ENCODE measurements around the gene GLCCI1.
"Not testable (repeated sequence)": the region's sequence is repeated elsewhere in the genome, so short reads cannot be mapped to it uniquely, and the experiment has no call there.

The GLCCI1 gene

GRCh38 chr7:8058322-8058721 is 89.7 kb downstream of the GLCCI1 start:
- H3K9me3 ChIP-seq (ENCODE audit: control insufficient read depth, insufficient read depth, low read length) = no peaks in the 10 kb centered on the region
- peaks cover 2% of the 10 kb centered on the region for H3K36me3 ChIP-seq (ENCODE audit: control insufficient read depth, insufficient read depth, low read length)
- no peak overlapping the region for H3K9ac ChIP-seq (ENCODE audit: low read depth, low read length)
- no peak overlapping the region for H3K4me3 ChIP-seq (ENCODE audit: low read depth, low read length)
- H3K4me1 ChIP-seq (ENCODE audit: control insufficient read depth, insufficient read depth, low read length) = no peaks in the 10 kb centered on the region
- H3K27me3 ChIP-seq (ENCODE audit: control insufficient read depth, insufficient read depth, low read length) = no peaks in the 10 kb centered on the region

DNA sequence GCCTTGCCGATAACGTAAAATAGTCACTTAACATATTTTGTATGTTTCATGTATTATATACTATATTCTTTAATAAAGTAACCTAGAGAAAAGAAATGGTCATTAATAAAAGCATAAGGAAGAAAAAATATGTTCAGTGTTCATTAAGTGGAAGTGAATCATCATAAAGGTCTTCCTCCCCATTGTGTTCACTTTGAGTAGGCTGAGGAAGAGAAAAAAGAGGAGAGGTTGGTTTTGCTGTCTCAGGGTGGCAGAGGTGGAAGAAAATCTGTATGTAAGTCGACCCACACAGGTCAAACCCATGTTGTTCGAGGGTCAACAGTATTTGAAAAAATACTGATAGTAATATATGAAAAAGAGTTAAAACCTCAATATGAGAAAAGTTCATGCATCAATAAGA is 90.3 kb downstream of the GLCCI1 start:
- Histone ChIP-seq H3K4me1 (ENCODE audit: control insufficient read depth, insufficient read depth, low read length) (no peaks in the 10 kb centered on the region), H3K27me3 (ENCODE audit: control insufficient read depth, insufficient read depth, low read length) (no peaks in the 10 kb centered on the region), H3K4me3 (ENCODE audit: low read depth, low read length) (no peak overlapping the region), H3K9me3 (ENCODE audit: control insufficient read depth, insufficient read depth, low read length) (no peaks in the 10 kb centered on the region), H3K9ac (ENCODE audit: low read depth, low read length) (no peak overlapping the region), H3K36me3 (ENCODE audit: control insufficient read depth, insufficient read depth, low read length) (peaks cover 2% of the 10 kb centered on the region)

DNA sequence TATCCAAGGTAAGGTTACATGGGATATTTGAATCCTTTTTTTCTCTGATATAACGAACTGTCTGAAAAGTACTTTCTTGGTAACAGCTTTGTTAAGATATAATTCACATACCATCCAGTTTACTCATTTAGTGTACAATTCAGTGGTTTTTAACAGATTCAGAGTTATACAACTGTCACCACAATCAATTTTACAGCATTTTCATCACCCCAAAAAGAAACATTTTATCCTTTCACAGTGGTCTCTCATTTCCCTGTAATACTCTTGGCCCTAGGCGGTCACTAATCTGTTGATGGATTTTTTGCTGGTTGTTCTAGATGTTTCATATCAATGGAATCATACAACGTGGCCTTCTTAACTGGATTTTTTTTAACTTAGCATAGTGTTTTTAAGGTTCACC is 91.6 kb downstream of the GLCCI1 start:
- H3K9ac ChIP-seq (ENCODE audit: low read depth, low read length) = no peak overlapping the region
- H3K27me3 ChIP-seq (ENCODE audit: control insufficient read depth, insufficient read depth, low read length) = no peaks in the 10 kb centered on the region
- no peak overlapping the region for H3K4me3 ChIP-seq (ENCODE audit: low read depth, low read length)
- peaks cover 2% of the 10 kb centered on the region for H3K36me3 ChIP-seq (ENCODE audit: control insufficient read depth, insufficient read depth, low read length)
- no peaks in the 10 kb centered on the region for H3K9me3 ChIP-seq (ENCODE audit: control insufficient read depth, insufficient read depth, low read length)
- no peaks in the 10 kb centered on the region for H3K4me1 ChIP-seq (ENCODE audit: control insufficient read depth, insufficient read depth, low read length)

DNA sequence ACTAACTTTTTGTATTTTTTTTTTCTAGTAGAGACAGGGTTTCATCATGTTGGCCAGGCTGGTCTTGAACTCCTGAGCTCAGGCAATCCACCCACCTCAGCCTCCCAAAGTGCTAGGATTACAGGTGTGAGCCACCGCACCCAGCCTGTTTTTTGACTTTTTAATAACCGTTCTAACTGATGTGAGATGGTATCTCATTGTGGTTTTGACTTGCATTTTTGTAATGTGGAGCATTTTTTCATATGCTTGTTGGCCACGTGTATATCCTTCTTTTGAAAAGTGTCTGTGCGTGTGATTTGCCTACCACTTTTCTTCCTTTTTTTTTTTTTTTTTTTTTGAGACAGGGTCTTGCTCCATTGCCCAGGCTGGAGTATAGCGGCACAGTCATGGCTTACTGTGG is 94.7 kb downstream of the GLCCI1 start:
- not testable (repeated sequence) for H3K9ac ChIP-seq (ENCODE audit: low read depth, low read length); H3K9me3 ChIP-seq (ENCODE audit: control insufficient read depth, insufficient read depth, low read length); H3K36me3 ChIP-seq (ENCODE audit: control insufficient read depth, insufficient read depth, low read length); H3K27me3 ChIP-seq (ENCODE audit: control insufficient read depth, insufficient read depth, low read length); H3K4me3 ChIP-seq (ENCODE audit: low read depth, low read length); H3K4me1 ChIP-seq (ENCODE audit: control insufficient read depth, insufficient read depth, low read length)

DNA sequence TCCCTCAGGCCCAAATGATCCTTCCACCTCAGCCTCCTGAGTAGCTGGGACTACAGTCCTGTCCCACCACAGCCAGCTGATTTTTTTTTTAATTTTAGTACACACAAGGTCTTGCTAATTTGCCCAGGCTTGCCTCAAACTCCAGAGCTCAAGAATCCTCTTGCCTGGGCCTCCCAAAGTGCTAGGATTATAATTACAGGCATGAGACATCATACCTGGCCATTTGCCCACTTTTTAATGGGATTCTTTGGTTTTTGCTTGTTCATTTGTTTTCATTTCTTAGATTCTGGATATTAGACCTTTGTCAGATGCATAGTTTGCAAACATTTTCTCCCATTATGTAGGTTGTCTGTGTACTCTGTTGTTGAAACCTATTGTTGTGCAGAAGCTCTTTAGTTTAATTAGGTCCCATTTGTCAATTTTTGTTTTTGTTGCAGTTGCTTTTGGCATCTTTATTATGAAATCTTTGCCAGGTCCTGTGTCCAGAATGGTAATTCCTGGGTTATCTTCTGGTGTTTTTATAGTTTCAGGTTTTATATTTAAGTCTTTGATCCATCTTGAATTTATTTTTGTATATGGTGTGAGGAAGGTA is 95.2 kb downstream of the GLCCI1 start:
- Histone ChIP-seq H3K9ac (ENCODE audit: low read depth, low read length) (no peak overlapping the region), H3K4me1 (ENCODE audit: control insufficient read depth, insufficient read depth, low read length) (peaks cover 1% of the 10 kb centered on the region), H3K9me3 (ENCODE audit: control insufficient read depth, insufficient read depth, low read length) (no peaks in the 10 kb centered on the region), H3K4me3 (ENCODE audit: low read depth, low read length) (no peak overlapping the region), H3K36me3 (ENCODE audit: control insufficient read depth, insufficient read depth, low read length) (no peaks in the 10 kb centered on the region), H3K27me3 (ENCODE audit: control insufficient read depth, insufficient read depth, low read length) (no peaks in the 10 kb centered on the region)

GRCh38 chr7:8064828-8065227 is 96.2 kb downstream of the GLCCI1 start:
- H3K9ac ChIP-seq (ENCODE audit: low read depth, low read length) = no peak overlapping the region
- H3K9me3 ChIP-seq (ENCODE audit: control insufficient read depth, insufficient read depth, low read length) = no peaks in the 10 kb centered on the region
- no peaks in the 10 kb centered on the region for H3K36me3 ChIP-seq (ENCODE audit: control insufficient read depth, insufficient read depth, low read length)
- H3K4me1 ChIP-seq (ENCODE audit: control insufficient read depth, insufficient read depth, low read length) = peaks cover 5% of the 10 kb centered on the region
- no peaks in the 10 kb centered on the region for H3K27me3 ChIP-seq (ENCODE audit: control insufficient read depth, insufficient read depth, low read length)
- H3K4me3 ChIP-seq (ENCODE audit: low read depth, low read length) = no peak overlapping the region

GRCh38 chr7:8065356-8065813 is 96.8 kb downstream of the GLCCI1 start:
- Histone ChIP-seq H3K9ac (ENCODE audit: low read depth, low read length) (no peak overlapping the region), H3K9me3 (ENCODE audit: control insufficient read depth, insufficient read depth, low read length) (no peaks in the 10 kb centered on the region), H3K36me3 (ENCODE audit: control insufficient read depth, insufficient read depth, low read length) (no peaks in the 10 kb centered on the region), H3K27me3 (ENCODE audit: control insufficient read depth, insufficient read depth, low read length) (no peaks in the 10 kb centered on the region), H3K4me3 (ENCODE audit: low read depth, low read length) (no peak overlapping the region), H3K4me1 (ENCODE audit: control insufficient read depth, insufficient read depth, low read length) (peaks cover 5% of the 10 kb centered on the region)

- H3K9me3 ChIP-seq (ENCODE audit: control insufficient read depth, insufficient read depth, low read length) = no peaks in the 10 kb centered on the region
- H3K36me3 ChIP-seq (ENCODE audit: control insufficient read depth, insufficient read depth, low read length) = no peaks in the 10 kb centered on the region
- peaks cover 5% of the 10 kb centered on the region for H3K4me1 ChIP-seq (ENCODE audit: control insufficient read depth, insufficient read depth, low read length)
- no peak overlapping the region for H3K4me3 ChIP-seq (ENCODE audit: low read depth, low read length)
- H3K9ac ChIP-seq (ENCODE audit: low read depth, low read length) = no peak overlapping the region
- no peaks in the 10 kb centered on the region for H3K27me3 ChIP-seq (ENCODE audit: control insufficient read depth, insufficient read depth, low read length)
Measured at GRCh38 chr7:8068892-8069686, 100.5 kb downstream of the GLCCI1 start.

GRCh38 chr7:8070451-8071180 is 102.0 kb downstream of the GLCCI1 start:
- Histone ChIP-seq H3K27me3 (ENCODE audit: control insufficient read depth, insufficient read depth, low read length) (no peaks in the 10 kb centered on the region), H3K9ac (ENCODE audit: low read depth, low read length) (no peak overlapping the region), H3K4me3 (ENCODE audit: low read depth, low read length) (no peak overlapping the region), H3K36me3 (ENCODE audit: control insufficient read depth, insufficient read depth, low read length) (no peaks in the 10 kb centered on the region), H3K4me1 (ENCODE audit: control insufficient read depth, insufficient read depth, low read length) (peaks cover 5% of the 10 kb centered on the region), H3K9me3 (ENCODE audit: control insufficient read depth, insufficient read depth, low read length) (no peaks in the 10 kb centered on the region)

- Histone ChIP-seq H3K9ac (ENCODE audit: low read depth, low read length) (no peak overlapping the region), H3K4me3 (ENCODE audit: low read depth, low read length) (no peak overlapping the region), H3K27me3 (ENCODE audit: control insufficient read depth, insufficient read depth, low read length) (no peaks in the 10 kb centered on the region), H3K4me1 (ENCODE audit: control insufficient read depth, insufficient read depth, low read length) (no peaks in the 10 kb centered on the region), H3K9me3 (ENCODE audit: control insufficient read depth, insufficient read depth, low read length) (no peaks in the 10 kb centered on the region), H3K36me3 (ENCODE audit: control insufficient read depth, insufficient read depth, low read length) (no peaks in the 10 kb centered on the region)
Measured at GRCh38 chr7:8078418-8078817, 109.8 kb downstream of the GLCCI1 start.

GRCh38 chr7:8082762-8083161 is 114.2 kb downstream of the GLCCI1 start:
- no peak overlapping the region for H3K9ac ChIP-seq (ENCODE audit: low read depth, low read length)
- H3K4me1 ChIP-seq (ENCODE audit: control insufficient read depth, insufficient read depth, low read length) = peaks cover 8% of the 10 kb centered on the region
- H3K36me3 ChIP-seq (ENCODE audit: control insufficient read depth, insufficient read depth, low read length) = no peaks in the 10 kb centered on the region
- no peaks in the 10 kb centered on the region for H3K9me3 ChIP-seq (ENCODE audit: control insufficient read depth, insufficient read depth, low read length)
- no peak overlapping the region for H3K4me3 ChIP-seq (ENCODE audit: low read depth, low read length)
- no peaks in the 10 kb centered on the region for H3K27me3 ChIP-seq (ENCODE audit: control insufficient read depth, insufficient read depth, low read length)

- H3K9ac ChIP-seq (ENCODE audit: low read depth, low read length) = no peak overlapping the region
- H3K4me1 ChIP-seq (ENCODE audit: control insufficient read depth, insufficient read depth, low read length) = peaks cover 8% of the 10 kb centered on the region
- no peak overlapping the region for H3K4me3 ChIP-seq (ENCODE audit: low read depth, low read length)
- H3K27me3 ChIP-seq (ENCODE audit: control insufficient read depth, insufficient read depth, low read length) = no peaks in the 10 kb centered on the region
- no peaks in the 10 kb centered on the region for H3K9me3 ChIP-seq (ENCODE audit: control insufficient read depth, insufficient read depth, low read length)
- no peaks in the 10 kb centered on the region for H3K36me3 ChIP-seq (ENCODE audit: control insufficient read depth, insufficient read depth, low read length)
Measured at GRCh38 chr7:8084836-8085235, 116.2 kb downstream of the GLCCI1 start.

All from iPS-15b (cell line).